Cerebellar nuclear complex (tissue), 1 donor: ENCODE data around the gene TFCP2.
"Not testable (repeated sequence)": the region's sequence is repeated elsewhere in the genome, so short reads cannot be mapped to it uniquely, and the experiment has no call there.

Experiments
- DNase-seq, 2 experiments: peaks; one replicate each; lab custom pipeline; 2025; lab: John Stamatoyannopoulos, UW

Gene TFCP2

GRCh38 chr12:51172515-51173431, at the start of gene TFCP2:
Gene TFCP2, minus strand, starts transcription at chr12:51173135. Its CDS starts 713 bp downstream, at chr12:51172422.
- peak; percentile 83 to 90 for DNase-seq

GRCh38 chr12:51222461-51222860, 49.5 kb upstream of the TFCP2 start:
- no peak for DNase-seq

GRCh38 chr12:51219857-51220256, 46.9 kb upstream of the TFCP2 start:
- not testable (repeated sequence) for DNase-seq

- DNase-seq = no peak
Observed at GRCh38 chr12:51219322-51219721, 46.4 kb upstream of the TFCP2 start.

GRCh38 chr12:51218607-51219161, 45.7 kb upstream of the TFCP2 start:
- DNase-seq = no peak

GRCh38 chr12:51217968-51218606, 45.2 kb upstream of the TFCP2 start, which contains the start of gene POU6F1:
Gene POU6F1, minus strand, starts transcription at chr12:51218062. Its CDS starts 11,226 bp downstream, at chr12:51206836.
- peak; percentile 4 to 7 for DNase-seq

- peak in 1 of 2 experiments; percentile 7 for DNase-seq
Observed at GRCh38 chr12:51217133-51217967, 44.4 kb upstream of the TFCP2 start.

- DNase-seq = no peak
Observed at GRCh38 chr12:51216642-51217041, 43.7 kb upstream of the TFCP2 start.

- no peak for DNase-seq
Observed at GRCh38 chr12:51214895-51215294, 42.0 kb upstream of the TFCP2 start.

GRCh38 chr12:51210690-51211395, 37.9 kb upstream of the TFCP2 start:
- DNase-seq = no peak

GRCh38 chr12:51209259-51209658, 36.3 kb upstream of the TFCP2 start:
- DNase-seq = no peak

- no peak for DNase-seq
Observed at GRCh38 chr12:51208016-51208660, 35.2 kb upstream of the TFCP2 start.

GRCh38 chr12:51205350-51205749, 32.4 kb upstream of the TFCP2 start:
- DNase-seq = no peak

GRCh38 chr12:51202718-51203117, 29.8 kb upstream of the TFCP2 start:
- DNase-seq = no peak

GRCh38 chr12:51200806-51201205, 27.9 kb upstream of the TFCP2 start:
- no peak for DNase-seq

- no peak for DNase-seq
Observed at GRCh38 chr12:51200156-51200555, 27.2 kb upstream of the TFCP2 start.

- no peak for DNase-seq
Observed at GRCh38 chr12:51199366-51199945, 26.5 kb upstream of the TFCP2 start.

GRCh38 chr12:51198568-51199365, 25.8 kb upstream of the TFCP2 start:
- no peak for DNase-seq
